ENCODE results near the gene ANKZF1.

Gene ANKZF1

DNA sequence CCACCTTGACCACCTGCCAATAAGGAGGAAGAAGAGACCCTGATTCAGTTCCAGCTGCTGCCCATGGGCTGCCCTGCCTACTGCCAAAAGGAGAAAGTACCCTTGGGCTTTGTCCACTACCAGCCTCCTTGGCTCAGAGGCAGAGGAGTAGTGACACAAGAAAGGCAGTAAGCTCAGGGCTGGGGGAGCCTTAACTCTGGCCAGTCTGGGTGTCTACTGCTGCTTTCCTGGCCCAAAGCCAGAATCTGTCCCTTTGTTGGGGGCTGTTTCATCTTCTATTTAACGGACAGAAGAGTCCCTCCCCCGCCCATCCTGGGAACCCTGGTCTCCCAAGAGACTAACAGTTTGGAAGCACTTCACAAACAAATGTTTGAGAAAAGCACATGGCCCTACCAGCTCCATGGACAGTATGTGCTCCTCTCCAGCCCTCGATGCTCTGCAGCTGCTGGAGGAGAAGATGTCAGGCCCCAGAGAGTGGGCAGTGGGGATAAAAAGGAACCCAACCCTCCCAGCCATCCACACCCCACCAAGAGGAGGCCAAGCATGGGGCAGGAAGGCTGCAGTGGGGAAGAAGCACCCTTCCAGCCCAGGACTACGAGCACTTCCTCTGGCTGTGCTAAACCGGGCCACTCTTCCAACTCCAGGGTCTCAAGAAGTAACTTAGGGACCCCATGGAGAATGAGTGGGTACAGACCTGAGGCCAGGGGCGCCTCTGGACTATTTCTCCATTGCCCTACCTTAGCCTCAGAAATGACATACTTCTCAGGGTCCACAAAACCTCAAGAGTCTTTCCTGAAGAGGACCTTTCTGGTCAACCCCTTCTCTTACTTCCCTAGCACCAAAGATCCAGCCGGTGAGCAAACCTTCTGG, 1.3 kb upstream of the ANKZF1 start:
- DNase-seq = peak; percentile 17

DNA sequence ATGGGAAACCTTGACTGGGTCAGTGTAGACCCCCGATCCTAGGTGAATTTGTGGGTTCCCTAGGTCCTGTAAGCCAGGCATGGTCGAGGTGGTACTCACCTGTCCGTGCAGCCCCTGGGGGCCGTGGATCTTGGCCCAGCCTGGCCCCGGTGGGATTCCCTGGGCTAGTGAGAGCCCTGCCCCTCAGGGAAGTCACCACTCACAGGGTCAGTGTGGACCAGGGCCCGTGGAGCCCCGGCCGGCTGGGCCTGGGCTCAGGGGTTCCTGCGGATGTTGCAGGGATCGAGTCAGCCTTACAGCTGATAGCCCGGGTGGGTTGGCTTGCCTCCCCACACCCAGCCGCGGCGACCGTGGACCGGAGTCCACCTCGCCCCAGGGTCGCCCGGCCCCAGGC, 698 bp upstream of the ANKZF1 start:
- no peak for DNase-seq

DNA sequence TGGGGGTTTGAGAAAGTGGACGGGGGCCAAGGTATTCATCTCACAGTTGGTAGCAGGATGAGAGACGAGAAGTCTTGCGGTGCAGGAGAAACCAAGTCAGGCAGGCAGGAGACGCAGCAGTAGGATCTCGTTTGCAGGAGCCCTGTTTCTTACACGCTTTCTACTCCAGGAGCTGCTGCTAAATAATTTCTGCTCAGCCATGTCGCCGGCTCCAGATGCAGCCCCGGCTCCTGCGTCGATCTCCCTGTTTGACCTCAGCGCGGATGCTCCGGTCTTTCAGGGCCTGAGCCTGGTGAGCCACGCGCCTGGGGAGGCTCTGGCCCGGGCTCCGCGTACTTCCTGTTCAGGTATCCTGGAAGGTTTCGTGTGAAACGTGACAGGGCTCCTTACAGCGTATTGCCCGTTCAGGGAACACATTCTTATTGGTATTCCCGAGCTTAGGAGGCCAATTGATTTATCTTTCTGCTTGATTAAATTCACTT, 494 bp downstream of the ANKZF1 start:
- DNase-seq = peak; percentile 57

DNA sequence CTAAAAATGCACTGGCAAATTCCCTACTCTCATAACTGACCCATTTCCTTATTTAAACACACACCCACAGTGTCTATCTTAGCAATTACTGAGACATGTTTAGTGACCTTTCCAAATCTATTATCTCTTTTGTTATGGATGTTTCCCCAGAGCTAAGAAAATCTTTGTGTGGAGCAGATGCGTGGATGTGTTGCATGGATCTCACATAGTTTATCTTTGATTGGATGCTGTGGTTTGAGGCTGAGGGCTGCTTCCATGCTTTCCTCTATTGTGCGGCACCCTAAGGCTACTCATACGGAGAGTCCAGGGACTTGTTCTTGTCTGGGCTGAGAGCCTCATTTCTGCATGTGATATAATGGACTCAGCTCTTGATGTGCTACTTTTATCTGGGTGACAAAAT, 4.7 kb downstream of the ANKZF1 start:
- DNase-seq = no peak

DNA sequence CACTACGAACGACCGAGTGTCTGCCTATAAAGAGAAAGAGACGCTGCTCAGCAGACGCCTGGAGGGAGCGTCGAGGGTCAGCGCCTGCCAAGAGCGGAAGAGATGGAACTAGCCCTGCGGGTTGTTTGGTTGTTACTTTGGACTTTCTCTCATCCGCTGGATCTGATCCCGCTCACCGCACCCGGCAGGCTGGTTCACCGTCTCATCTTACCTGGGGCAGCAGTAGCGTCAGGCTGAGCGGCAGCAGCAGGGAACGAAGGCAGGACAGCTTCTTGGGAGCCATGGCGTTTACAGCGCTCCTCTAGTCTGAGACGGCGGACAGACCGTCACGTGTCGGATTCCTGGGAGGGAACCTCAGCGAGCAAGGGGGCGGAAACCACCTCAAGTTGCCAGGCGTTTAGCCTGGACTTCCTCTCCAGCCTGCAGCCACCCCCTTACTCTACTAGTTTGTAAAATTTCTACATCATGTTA, 13.7 kb downstream of the ANKZF1 start:
- DNase-seq = no peak

- DNase-seq = no peak
Observed at GRCh38 chr2:219244789-219245147, 15.2 kb downstream of the ANKZF1 start.

DNA sequence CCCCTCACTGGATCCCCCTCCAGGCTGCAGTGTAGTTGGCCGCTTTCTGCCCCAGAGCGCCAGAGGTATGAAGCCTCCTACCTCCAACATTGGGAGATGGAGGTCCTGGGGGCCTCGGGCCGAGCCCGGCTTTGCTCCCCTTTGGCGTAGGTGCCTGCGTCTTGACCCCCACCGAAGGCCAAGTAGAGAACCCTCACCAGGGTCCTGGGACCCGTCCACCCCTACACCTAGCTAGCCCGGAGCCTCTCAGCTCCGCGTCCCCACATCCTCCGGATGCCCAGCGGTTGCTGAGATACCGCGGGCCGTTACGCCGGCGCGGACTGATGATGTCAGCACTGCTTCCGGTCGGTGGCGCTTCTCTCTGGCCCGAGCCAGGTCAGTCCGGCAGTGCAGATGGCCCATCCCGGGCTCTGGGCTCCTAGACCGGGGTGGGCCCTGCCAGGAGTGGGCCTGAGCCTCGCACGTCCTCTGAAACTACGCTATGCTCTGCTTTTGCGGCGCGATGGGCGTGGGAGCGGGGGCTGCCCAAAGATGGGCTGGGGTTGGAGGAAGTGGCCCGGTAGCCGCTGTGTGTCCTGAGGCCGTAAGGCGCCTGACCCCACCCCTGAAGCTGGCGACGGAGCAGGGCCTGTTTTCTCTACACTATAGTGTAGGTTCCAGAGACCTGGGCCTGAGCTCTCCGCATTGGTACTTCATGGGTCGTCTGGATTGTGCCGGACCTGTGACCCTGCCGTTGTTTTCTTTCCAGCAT, 15.7 kb downstream of the ANKZF1 start, which contains the start of the genes GLB1L and STK16:
Gene GLB1L, minus strand, starts transcription at position 297 of the 751 bp plus-strand sequence. CDS start 1,871 bp downstream, outside the sequence.
Gene STK16, plus strand, starts transcription at position 332 of the 751 bp plus-strand sequence. CDS start 521 bp downstream, outside the sequence.
- DNase-seq = peak; percentile 88

DNA sequence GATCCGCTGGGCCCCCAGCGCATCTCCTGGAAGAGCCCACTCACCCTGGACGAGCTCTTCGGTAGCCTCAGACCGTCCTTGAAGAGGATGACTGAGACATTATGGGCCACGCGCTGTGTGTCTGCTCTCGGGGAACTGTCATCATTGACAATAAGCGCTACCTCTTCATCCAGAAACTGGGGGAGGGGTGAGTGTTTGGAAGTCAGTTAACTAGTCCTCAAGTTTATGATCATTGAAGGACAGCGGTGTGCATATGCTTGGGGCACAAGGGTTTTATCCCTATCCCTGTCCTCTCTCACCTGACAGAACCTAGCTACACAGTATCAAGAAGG, 16.3 kb downstream of the ANKZF1 start:
- peak; percentile 15 for DNase-seq

GRCh38 chr2:219246559-219246958, 17.0 kb downstream of the ANKZF1 start:
- DNase-seq = no peak

DNA sequence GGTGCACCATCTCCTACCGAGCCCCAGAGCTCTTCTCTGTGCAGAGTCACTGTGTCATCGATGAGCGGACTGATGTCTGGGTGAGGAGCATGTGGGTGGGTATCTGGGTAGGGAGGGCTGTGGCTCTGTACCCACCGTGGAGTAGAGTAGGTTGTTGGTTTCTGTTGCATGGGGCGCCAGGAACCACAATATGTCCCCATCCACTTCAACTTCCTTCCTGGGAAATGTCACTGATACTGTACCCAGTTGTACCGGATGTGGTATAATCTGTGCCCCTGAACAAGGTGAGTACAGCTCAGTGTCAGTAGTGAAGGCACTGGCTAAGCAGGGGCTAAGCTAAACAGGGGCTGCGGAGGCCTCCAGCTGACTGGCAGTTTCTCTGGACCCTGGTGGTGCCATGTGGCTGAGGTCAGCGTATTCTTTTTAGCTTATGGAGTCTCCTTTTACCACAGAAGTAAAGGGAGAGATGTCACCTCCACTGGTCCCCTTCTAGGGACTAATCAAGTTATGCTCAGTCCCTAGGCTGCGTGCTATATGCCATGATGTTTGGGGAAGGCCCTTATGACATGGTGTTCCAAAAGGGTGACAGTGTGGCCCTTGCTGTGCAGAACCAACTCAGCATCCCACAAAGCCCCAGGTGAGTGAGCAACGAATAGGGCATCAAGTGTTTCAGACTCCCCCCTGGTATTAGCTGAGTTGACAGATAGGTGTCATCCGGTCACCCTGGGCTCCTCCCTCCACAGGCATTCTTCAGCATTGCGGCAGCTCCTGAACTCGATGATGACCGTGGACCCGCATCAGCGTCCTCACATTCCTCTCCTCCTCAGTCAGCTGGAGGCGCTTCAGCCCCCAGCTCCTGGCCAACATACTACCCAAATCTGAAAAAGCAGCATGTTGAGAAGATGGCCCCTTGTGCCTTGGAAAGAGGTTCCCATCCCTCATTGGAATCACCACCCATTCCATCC, 18.4 kb downstream of the ANKZF1 start:
- DNase-seq = peak; percentile 79

DNA sequence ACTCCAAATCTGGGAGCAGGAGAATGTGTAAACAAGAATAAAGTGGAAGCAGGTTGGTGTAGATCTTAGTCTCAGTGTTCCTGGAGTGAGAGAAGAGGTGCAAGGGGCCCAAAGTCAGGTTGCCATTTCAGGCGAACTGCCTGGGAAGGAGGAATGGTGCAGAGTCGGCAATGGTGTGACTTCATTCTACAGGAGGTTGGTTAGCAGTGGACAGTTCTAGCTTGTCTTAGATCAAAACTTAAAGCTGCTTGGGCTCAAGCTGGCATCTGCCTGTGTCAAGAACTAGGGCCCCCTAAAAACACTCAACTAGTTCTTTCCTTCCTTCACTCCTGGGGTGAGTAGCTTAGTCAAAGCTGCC, 19.2 kb downstream of the ANKZF1 start:
- no peak for DNase-seq

DNA sequence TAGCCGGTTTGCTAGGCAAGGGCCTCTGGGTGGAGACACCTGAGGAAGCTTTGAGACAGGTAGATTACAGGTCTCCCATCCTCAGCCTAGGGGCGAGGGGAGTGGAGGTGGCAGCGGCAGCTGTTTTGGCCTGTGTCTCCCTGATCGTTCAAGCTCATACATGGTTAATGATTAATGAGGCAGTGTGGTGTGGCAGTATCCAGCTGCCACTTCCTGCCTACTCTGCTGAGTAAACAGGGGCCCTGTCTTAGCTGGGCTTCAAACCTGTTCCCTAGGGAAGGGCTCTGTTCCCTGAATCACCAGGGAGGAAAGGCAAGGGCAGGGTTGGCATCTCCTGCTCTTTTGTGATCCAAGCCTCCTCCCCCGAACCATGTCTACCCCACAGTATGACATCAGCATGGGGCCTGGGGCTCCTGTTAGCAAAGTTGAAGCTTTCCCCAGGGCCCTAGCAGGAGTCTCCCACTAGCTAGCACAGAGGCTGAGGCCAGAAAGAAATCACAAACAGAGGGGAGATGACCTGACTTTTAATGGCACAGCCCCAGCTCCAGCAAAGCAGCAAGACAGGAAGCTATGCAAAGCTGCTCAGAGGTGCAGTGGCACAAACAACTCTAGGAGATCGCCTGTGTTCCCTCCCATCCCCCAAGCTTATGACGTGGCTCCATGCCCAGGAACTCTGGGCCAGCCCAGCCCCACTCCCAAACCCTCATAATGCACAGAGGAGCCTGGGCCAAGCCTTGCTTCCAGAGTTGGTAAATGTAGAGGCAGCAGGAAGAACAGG, 19.8 kb downstream of the ANKZF1 start:
- DNase-seq = peak; percentile 86

DNA sequence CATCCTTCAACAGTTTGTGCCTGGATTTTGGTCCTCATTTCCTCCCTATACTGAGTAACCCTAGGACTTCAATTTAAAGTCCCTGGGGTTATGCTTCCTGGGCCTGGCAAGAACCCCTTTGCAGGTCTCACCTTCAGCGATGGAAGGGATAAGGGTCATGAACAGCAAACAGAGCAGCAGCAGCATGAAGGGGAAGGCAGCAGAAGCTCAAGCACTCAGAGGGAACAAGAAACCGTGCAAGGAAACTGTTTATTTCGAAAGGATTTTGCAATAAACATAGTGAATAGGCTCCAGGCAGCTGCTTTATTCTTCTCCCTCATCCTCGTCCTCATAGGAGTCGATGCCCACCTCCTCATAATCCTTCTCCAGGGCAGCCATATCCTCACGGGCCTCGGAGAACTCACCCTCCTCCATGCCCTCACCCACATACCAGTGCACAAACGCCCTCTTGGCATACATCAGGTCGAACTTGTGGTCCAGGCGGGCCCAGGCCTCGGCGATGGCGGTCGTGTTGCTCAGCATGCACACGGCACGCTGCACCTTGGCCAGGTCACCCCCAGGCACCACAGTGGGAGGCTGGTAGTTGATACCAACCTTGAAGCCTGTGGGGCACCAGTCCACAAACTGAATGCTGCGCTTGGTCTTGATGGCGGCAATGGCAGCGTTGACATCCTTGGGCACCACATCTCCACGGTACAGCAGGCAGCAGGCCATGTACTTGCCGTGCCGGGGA, 20.6 kb downstream of the ANKZF1 start:
- peak; percentile 19 for DNase-seq

DNA sequence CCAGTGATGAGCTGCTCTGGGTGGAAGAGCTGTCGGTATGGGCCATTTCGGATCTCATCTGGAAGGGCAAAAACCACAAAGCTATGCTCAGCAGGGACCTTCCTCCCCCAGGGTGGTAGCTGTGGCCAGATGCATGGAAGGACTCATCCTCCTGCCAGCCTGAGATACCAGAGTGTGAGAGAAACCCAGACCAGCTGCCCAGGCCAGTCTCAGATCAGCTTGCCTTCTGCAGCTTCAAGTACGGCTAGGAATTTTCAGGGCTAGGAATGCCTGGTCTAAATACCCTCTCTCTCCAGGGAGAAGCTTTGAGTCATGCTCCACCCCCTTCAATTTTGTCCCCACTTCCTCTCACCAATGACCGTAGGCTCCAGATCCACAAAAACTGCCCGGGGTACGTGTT, 22.1 kb downstream of the ANKZF1 start:
- no peak for DNase-seq

GRCh38 chr2:219252084-219252483, 22.5 kb downstream of the ANKZF1 start:
- peak; percentile 63 for DNase-seq

- DNase-seq = peak; percentile 52
Observed at GRCh38 chr2:219252570-219252899, 22.9 kb downstream of the ANKZF1 start.

GRCh38 chr2:219252900-219253752, 23.5 kb downstream of the ANKZF1 start, which contains the start of gene TUBA4B:
Gene TUBA4B (plus strand): TSS chr2:219253243. CDS start chr2:219253408, 165 bp downstream.
- peak; percentile 55 for DNase-seq

DNA sequence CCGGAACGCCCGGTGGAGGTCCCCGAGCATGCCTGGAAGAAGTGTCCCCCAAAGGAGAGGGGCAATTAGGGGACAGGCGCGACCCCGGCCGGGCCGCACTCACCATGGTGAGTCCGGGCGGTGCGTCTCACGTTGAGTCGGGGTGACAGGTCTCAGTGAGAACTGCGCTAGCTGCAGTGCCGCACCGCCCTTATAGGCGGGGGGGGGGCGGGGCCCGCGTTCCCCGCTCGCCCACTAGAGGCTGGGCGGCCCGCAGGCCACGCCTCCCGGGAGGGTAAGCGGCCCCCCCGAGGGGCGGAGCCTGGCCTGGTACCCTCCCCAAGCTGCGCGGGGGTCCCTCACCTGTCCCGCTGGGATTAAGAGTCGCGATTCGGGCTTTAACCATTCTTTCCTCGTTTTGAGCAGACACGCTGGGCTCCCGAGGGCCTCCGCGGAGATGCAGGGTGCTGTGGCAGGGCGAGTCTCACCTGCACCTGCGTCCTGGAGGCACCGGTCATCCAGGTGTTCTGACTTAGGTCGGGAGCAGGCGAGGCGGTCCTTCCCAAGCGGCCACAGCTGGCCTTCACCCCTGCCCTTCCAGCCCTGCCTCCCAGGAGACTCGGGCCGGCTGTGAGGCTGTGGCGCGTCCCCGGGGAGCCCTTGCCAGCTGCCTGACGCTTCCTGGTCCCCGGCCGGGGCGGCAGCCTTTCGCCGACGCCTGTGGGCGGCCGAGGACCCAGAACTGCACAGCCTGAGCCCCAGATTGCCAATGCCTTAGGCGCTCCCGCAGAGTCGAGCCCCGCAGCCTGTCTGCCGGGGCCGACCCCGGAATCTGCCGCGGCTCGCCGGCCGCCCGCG, 24.4 kb downstream of the ANKZF1 start, which contains the start of gene TUBA4A:
Gene TUBA4A, minus strand, starts transcription at position 166 of the 837 bp plus-strand sequence. Its CDS starts 60 bp downstream, at position 106.
- DNase-seq = peak; percentile 96

All from CD4-positive, alpha-beta T cell treated with Interleukin-6 for 4 hours (primary cell).